ENCODE results near the gene CORO2A.

- no peak for TF ChIP-seq POLR2A (IDR thresholded peaks at IDR 0.05)
- TF ChIP-seq, protein P1, sequence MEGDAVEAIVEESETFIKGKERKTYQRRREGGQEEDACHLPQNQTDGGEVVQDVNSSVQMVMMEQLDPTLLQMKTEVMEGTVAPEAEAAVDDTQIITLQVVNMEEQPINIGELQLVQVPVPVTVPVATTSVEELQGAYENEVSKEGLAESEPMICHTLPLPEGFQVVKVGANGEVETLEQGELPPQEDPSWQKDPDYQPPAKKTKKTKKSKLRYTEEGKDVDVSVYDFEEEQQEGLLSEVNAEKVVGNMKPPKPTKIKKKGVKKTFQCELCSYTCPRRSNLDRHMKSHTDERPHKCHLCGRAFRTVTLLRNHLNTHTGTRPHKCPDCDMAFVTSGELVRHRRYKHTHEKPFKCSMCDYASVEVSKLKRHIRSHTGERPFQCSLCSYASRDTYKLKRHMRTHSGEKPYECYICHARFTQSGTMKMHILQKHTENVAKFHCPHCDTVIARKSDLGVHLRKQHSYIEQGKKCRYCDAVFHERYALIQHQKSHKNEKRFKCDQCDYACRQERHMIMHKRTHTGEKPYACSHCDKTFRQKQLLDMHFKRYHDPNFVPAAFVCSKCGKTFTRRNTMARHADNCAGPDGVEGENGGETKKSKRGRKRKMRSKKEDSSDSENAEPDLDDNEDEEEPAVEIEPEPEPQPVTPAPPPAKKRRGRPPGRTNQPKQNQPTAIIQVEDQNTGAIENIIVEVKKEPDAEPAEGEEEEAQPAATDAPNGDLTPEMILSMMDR (IDR thresholded peaks at IDR 0.05), result no peak
These were observed 37.8 kb downstream of the CORO2A start for GRCh38 chr9:98154678-98155077.

Measured in body of pancreas (tissue), 4 donors.